GM18498 (cell line): ENCODE results near the gene C2orf72.
"Not testable (repeated sequence)": the region's sequence is repeated elsewhere in the genome, so short reads cannot be mapped to it uniquely, and the experiment has no call there.

Source experiments
- ATAC-seq: cut with Tn5 transposase; IDR thresholded peaks from one replicate; pipeline ENCODE4 v1.9.1; 2021; ENCODE audit warnings: mild to moderate bottlenecking, moderate library complexity; ENCODE audit not compliant: unreplicated experiment

Gene C2orf72

GRCh38 chr2:231037202-231037730 lies at the start of gene C2orf72:
C2orf72 (plus strand) TSS chr2:231037523; CDS start chr2:231037566, 43 bp downstream.
- ATAC-seq, result no peak

- ATAC-seq, result no peak
Measured at GRCh38 chr2:230989731-230990130, 47.6 kb upstream of the C2orf72 start.

- no peak for ATAC-seq
Measured at GRCh38 chr2:230990131-230990898, 47.0 kb upstream of the C2orf72 start.

- no peak for ATAC-seq
Measured at GRCh38 chr2:230990899-230991150, 46.5 kb upstream of the C2orf72 start.

GRCh38 chr2:230991598-230991997 lies 45.7 kb upstream of the C2orf72 start:
- ATAC-seq, result no peak

GRCh38 chr2:230995821-230996220 lies 41.5 kb upstream of the C2orf72 start, which contains the start of gene SPATA3:
SPATA3 (plus strand) TSS chr2:230996121; CDS start chr2:230996234, 113 bp downstream.
- ATAC-seq, result no peak

- ATAC-seq, result no peak
Measured at GRCh38 chr2:230996661-230997060, 40.7 kb upstream of the C2orf72 start.

GRCh38 chr2:230998882-230999281 lies 38.4 kb upstream of the C2orf72 start:
- ATAC-seq, result no peak

GRCh38 chr2:230999477-230999876 lies 37.8 kb upstream of the C2orf72 start:
- ATAC-seq, result no peak

- ATAC-seq, result no peak
Measured at GRCh38 chr2:231000211-231000904, 37.0 kb upstream of the C2orf72 start.

- ATAC-seq, result no peak
Measured at GRCh38 chr2:231001036-231001435, 36.3 kb upstream of the C2orf72 start.

GRCh38 chr2:231001921-231002320 lies 35.4 kb upstream of the C2orf72 start:
- ATAC-seq, result no peak

GRCh38 chr2:231002641-231003040 lies 34.7 kb upstream of the C2orf72 start:
- no peak for ATAC-seq

- ATAC-seq, result no peak
Measured at GRCh38 chr2:231003186-231003585, 34.1 kb upstream of the C2orf72 start.

- not testable (repeated sequence) for ATAC-seq
Measured at GRCh38 chr2:231004930-231005329, 32.4 kb upstream of the C2orf72 start.

GRCh38 chr2:231007286-231008098 lies 29.8 kb upstream of the C2orf72 start:
- ATAC-seq, result no peak

GRCh38 chr2:231008131-231008530 lies 29.2 kb upstream of the C2orf72 start:
- no peak for ATAC-seq

- no peak for ATAC-seq
Measured at GRCh38 chr2:231009236-231009919, 27.9 kb upstream of the C2orf72 start.

GRCh38 chr2:231010201-231010730 lies 27.1 kb upstream of the C2orf72 start:
- no peak for ATAC-seq

- no peak for ATAC-seq
Measured at GRCh38 chr2:231011526-231011925, 25.8 kb upstream of the C2orf72 start.

GRCh38 chr2:231012463-231012862 lies 24.9 kb upstream of the C2orf72 start:
- ATAC-seq, result no peak
